Measurements from ENCODE around the gene CACNA1S.

Gene CACNA1S

DNA sequence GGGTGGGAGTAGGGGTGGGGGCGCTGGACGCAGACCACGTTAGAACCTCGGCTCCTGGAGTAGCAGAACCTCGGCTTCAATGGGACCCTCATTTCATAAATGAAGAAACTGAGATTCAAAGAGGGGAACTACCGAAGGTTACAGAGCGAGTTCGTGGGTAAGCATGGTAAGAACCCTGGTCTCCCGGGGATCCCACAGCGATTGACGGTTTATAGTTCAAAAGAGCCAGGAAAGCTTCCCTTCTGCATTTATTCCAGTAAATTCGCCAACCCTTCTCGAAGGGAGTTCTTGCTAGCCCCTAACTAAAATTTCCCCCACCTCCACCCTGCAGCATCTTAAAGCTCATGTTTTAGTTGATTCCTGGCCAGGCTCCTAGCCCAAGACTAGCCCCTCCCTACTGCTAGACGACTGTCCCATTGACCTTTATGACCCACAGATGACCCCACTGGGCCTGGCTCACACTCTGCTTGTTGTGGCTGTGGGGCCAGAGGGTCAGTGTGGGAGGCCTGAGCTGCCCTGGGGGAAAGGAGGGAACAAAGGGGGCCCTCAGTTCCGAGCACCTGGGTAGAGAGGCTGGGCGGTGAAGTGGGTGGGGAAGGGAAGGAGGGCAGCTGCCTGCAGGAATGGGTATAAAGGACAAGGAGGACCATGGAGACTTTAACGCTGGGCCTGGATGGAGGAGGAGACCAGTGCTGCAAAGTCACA, 88.2 kb downstream of the CACNA1S start:
- DNase-seq: no peak

- peak; percentile 87 for DNase-seq
Measured at GRCh38 chr1:201023517-201023902, 88.7 kb downstream of the CACNA1S start, which contains the start of gene KIF21B. Gene KIF21B, minus strand, starts transcription at chr1:201023714. Its CDS starts 331 bp downstream, at chr1:201023383.

DNA sequence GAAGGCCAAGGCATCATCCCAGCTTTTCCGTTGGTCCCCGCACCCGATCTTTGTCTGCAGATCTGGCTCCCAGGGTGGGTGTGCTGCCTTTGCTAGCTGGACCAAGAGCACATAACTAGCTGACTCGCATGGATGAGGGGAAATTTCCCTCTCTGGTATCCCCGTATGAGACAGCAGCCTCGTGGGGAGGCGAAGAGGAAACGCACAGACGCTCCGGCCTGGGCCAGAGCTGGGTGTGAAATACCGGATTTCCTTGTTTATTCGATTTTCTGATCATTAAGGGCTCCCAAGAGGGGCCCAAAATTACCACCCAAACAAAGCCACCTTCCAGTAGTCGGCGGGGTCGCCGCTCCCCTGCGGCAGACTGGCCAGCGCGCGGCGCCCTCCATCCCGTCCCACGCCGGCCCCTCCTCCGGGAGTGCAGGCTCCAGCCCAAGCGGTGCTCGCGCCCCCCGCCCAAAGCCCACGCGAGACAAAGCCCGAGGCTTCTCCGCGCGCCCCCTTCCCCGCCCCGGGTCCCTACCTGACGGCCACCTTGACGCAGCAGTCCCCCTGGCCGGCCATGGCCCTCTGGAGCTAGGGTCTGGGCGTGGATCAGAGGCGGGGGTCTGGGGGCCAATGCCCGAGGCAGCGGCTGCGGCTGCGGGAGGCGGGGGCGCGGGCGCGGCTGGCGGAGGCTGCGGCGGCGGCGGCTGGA, 89.3 kb downstream of the CACNA1S start:
- no peak for DNase-seq

DNA sequence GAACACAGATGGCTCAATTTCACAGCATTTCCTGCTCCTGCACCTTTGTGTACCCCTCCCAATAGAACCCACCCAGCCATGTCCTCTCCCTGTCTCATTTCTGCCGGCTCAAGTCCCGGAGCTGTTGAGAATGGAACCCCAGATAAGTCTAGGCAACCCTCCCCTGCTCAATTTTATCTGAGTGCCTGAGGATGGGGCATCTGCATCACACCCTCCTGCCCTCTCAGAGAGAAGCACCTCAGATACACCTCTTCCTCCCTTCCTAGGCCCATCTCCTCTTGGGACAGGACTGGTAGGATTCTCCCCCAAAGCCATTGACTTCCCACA, 89.8 kb downstream of the CACNA1S start:
- no peak for DNase-seq

DNA sequence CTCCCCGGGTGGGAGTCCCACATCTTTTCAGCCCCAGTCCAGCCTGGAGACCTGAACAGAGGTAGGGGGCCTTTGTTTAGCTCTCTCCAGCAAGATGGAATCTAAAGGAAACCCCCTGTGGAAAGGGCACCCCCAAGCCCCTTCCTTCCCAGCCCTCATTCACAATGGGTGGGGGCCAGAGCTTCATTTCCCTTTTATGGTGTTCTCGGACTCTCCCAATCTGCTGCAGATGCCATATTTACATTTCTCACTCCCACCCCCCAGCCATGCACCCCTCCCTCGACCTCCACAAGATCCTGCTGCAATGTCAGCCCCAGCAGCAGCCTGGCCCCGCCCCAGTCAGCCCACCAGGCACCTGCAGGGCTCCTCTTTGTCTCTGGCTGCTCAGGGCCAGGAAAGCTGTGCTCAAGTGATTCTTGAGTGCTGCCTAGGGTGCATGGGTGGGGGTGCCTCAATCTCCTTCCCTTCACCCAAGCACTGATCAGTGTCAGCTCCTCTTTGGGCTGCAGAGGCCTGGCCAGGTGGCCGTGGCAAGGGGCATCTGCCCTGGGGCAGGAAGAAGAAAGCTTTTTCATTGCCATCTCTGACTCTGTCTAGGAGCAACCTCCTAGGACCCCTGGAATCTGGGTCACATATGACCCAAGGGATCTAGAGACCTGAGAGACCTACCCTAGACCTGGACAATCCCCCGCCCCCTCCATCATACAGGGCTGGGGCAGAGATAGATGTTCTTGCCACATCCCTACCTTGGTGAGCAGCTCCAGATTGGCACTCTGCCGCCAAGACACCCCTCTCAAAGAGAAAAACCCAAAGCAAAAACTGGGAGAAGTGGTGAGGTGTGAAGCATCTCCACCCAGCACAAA, 90.4 kb downstream of the CACNA1S start:
- no peak for DNase-seq

DNA sequence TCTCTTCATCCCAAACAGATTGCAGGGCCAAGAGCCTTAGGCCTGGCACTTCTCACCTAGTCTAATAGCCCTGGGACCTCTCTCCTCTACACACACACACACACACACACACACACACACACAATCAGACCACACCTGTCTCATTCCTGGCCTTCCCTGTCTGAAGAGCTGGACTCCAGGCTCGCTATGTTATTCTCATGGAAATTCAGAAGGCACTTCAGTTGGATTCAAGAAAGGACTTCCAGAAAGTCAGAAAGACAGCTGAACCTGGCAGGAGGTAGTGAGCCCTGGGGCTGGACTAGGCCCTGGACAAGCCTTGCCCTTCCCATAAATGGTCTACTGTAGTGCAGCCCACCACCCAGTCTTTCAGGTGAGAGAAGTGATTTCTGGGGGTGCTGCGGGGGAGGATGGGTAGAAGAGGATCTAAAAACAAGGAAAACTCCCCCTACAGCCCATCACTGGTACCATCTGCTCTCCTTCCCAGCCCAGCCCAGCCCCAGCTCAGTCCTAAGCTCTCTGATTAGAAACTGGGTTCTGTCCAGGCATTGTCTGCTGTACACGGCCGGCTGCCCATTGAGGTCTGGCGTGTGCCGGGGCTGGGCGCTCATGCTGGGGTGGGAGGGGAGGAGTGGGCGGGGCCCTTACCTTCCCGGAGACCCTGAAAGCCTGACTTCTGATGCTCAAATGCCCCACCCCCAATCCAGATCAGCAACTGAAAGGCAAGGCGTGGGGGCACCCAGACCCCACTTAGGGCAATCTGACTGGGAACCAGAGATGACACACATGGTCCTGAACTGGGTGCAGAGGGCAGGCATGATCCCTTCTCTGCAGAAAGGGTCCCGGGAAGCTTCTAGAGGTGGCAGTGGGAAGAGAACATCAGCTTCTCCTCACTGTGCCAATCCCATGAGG, 91.3 kb downstream of the CACNA1S start:
- DNase-seq: no peak

- no peak for DNase-seq
Measured at GRCh38 chr1:201020040-201020591, 92.1 kb downstream of the CACNA1S start.

DNA sequence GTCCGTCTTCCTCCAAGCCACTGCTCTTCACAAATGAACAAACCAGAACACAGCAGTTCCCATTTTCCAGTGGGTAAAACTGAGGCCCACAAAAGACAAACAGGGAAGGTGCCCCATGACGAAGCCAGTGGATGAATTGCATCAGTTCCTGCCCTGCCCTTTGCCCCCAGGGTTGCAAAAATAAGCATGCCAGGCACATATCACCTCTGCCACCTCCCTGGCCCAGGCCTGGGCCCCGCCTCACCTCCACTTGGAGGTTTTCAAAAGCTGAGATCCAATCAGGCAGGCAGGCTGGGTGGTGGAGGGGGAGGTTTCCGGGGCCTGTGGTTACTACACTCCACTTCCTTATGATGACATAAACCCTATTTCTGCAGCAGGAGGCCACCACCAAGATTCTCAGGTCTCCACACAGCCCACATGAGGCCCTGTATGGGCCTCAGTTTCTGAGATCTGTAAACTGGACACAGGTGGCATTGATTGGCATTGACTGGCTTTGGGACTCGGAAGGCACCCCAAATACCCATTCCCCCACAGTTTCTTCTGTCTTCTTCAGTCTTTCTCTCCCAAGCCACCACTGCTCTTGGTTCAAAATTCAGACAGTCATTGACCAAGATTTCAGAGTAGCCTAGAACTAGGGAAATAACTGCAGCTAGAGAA, 92.8 kb downstream of the CACNA1S start:
- DNase-seq: peak; percentile 76

- no peak for DNase-seq
Measured at GRCh38 chr1:201017828-201018163, 94.4 kb downstream of the CACNA1S start.

DNA sequence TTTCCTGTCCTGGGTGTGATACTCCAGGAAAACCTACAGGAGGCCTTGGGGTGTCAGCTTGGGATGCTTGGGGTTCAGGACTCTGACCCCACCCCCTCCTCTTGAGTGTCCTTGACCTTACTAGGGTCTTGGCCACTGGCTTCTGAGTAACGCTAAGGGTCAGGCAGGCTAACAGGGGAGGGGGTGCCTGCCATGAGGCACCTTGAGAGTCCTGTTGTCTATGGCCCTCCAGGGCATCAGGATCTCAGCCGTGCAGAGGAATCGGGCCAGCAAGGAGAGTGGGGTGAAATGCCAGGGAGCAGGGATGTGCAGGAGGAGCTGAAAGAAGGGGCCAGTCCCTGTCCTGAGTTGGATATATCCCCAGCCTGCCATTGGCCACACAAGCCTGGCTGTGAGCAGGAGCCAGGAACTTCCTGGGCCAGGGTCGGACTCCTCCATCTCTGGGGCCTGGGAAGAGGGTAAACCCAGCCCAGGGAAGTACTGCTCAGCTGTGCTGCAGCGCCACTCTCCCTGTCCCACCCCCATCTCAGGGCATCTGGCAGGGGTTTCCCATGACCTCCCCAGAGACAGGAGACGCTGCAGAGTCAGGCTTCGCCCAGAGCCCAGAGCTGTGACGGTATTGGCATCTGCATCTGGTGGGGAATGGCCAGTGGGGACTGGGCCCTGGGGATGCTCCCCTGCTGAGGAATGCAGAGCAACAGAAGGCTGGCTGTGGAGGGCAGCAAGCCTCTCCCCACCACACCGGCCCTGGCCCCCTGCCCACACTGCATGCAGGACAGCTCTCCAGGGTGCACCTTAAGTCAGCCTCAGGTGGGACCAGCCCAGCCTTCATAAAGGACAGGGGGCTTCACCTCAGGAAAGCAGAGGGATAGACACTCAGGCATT, 95.0 kb downstream of the CACNA1S start:
- DNase-seq: no peak

- peak; percentile 58 for DNase-seq
Measured at GRCh38 chr1:201016211-201016651, 96.0 kb downstream of the CACNA1S start.

- no peak for DNase-seq
Measured at GRCh38 chr1:201015551-201016091, 96.6 kb downstream of the CACNA1S start.

- no peak for DNase-seq
Measured at GRCh38 chr1:201014816-201015200, 97.4 kb downstream of the CACNA1S start.

- no peak for DNase-seq
Measured at GRCh38 chr1:201013991-201014815, 98.0 kb downstream of the CACNA1S start.

GRCh38 chr1:201013031-201013485, 99.2 kb downstream of the CACNA1S start:
- no peak for DNase-seq

DNA sequence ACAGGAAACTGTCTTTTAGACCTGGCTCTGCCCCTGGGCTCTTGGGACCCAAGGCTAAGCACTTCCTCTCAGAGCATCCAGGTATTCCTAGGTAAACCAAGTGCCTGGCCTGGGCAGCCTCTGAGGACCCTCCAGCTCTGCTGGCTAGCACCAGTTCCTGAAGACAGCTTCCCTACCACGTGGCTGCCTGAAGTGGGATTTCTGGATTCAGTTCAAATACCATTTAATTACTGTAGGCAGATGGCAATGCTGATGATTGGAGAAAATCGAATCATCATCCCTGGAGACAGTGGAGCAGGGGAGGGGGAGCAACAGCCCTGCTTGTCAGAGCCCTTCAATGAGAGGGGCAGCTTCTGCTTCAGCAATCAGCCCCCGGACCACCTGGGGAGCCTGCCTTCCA, 100.6 kb downstream of the CACNA1S start:
- no peak for DNase-seq

DNA sequence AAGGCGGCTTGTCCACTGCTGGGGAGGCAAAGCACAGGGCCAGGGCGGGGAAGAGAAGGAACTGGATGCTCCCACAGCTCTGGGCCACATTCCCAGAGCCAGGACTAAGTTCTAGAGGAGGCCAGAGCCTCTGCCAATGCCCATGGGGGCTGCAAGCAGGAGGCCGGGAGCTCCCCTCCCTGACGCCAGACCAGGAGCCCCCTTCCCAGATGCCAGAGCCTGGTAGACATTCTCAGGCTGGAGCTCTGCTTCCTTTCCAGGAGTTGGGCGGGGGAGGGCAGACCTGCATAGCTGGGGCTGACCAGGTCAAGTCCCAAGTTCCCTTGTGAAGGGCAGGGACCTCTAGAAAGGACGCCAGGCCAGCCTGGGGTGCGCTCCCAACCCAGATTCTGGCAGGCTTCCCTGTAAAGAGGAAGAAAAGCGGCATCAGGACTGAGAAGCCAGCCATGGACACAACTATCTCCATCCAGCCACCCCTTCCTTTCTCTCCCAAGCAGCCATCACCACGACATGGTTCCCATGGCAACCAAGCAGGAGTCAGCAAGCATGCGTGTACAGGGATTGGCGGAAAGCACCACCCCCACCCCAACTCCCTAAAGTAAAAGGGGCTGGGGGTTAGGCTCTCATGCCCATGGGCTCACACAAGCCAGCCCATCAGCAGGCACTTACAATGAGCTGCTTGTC, 102.1 kb downstream of the CACNA1S start:
- no peak for DNase-seq

- no peak for DNase-seq
Measured at GRCh38 chr1:201008666-201009360, 103.4 kb downstream of the CACNA1S start.
